ENCODE results near the gene NELL2.

Gene NELL2

DNA sequence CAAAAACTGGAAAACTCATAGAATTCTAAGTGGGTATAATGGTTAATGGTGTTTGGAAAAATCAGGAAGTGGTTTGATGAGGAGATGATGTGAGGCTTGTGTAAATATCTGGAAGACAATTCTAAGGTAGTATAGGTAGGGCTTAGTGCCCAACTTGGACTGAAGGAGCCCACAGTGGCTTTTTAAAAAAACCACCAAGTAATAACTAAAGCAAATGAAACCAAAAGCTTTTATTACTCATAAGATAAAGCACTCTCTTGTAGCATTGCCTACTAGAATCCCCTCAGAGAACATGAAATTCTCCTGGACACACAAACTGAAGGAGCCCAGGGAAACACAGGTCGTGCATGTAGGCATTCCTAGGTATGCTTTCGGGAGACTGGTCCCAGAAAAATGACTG lies 324.5 kb downstream of the NELL2 start:
- Mint-ChIP-seq H3K27ac (no peak overlapping the region), H3K27me3 (no peaks in the 10 kb centered on the region), H3K36me3 (ENCODE audit: low read depth) (peaks cover 15% of the 10 kb centered on the region), H3K4me1 (ENCODE audit: low read depth) (peaks cover 54% of the 10 kb centered on the region), H3K9me3 (no peaks in the 10 kb centered on the region), H3K4me3 (no peak overlapping the region)

DNA sequence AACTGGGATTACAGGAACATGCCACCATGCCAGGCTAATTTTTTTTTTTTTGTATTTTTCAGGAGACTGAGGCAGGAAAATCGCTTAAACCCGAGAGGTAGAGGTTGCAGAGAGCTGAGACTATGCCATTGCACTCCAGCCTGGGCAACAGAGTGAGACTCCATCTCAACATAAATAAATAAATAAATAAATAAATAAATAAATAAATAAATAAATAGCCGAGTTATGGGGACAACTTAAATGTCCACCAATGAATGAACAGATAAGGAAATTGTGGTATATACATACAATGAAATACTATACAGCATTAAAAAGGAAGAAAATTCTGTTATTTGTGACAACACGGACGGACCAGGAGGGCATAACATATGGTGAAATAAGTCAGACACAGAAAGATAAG lies 325.7 kb downstream of the NELL2 start:
- Mint-ChIP-seq H3K4me3 (no peak overlapping the region), H3K4me1 (ENCODE audit: low read depth) (peaks cover 64% of the 10 kb centered on the region), H3K36me3 (ENCODE audit: low read depth) (peaks cover 13% of the 10 kb centered on the region), H3K9me3 (no peaks in the 10 kb centered on the region), H3K27ac (no peak overlapping the region), H3K27me3 (no peaks in the 10 kb centered on the region)

DNA sequence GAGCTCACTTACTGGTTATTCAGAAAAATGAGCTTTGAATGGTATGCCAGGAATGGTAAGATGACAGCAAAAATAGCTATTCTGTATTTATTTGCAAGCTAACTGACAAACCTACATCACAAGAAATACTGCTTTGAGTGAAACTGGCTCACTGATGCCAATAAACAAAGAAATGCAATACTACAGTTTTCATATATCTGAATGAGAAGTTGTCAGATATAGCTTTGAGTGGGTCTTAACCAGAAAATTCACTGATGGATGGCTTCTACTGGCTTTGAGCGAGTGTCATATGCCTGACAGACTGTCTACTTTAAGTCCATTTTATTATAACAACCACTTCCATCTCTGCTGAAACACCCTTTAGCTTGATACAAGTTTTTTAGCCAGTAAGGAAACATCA lies 330.1 kb downstream of the NELL2 start:
- Mint-ChIP-seq H3K27ac (no peak overlapping the region), H3K4me1 (ENCODE audit: low read depth) (peaks cover 73% of the 10 kb centered on the region), H3K9me3 (no peaks in the 10 kb centered on the region), H3K27me3 (no peaks in the 10 kb centered on the region), H3K36me3 (ENCODE audit: low read depth) (peaks cover 5% of the 10 kb centered on the region), H3K4me3 (no peak overlapping the region)

DNA sequence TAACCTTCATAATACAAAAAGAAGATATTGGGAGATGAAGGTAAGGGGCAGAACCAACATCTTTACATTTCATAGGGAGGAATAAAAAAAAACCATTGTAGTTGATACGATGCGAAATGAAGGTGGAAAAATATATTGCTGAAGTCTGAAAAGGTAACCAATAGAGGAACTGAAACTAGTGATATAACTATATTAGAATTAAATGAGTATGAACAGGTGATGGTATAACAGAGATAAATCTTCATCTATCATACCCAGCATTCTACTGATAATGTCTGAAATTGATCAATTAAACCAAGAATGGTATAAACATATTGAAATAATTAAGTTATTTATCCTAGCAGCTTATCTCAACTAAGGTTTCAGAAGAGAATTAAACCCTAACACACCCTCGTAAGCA lies 332.1 kb downstream of the NELL2 start:
- no peak overlapping the region for H3K27ac Mint-ChIP-seq
- H3K36me3 Mint-ChIP-seq (ENCODE audit: low read depth), result no peaks in the 10 kb centered on the region
- H3K9me3 Mint-ChIP-seq, result no peaks in the 10 kb centered on the region
- H3K4me3 Mint-ChIP-seq, result no peak overlapping the region
- H3K4me1 Mint-ChIP-seq (ENCODE audit: low read depth), result peaks cover 59% of the 10 kb centered on the region
- no peaks in the 10 kb centered on the region for H3K27me3 Mint-ChIP-seq

DNA sequence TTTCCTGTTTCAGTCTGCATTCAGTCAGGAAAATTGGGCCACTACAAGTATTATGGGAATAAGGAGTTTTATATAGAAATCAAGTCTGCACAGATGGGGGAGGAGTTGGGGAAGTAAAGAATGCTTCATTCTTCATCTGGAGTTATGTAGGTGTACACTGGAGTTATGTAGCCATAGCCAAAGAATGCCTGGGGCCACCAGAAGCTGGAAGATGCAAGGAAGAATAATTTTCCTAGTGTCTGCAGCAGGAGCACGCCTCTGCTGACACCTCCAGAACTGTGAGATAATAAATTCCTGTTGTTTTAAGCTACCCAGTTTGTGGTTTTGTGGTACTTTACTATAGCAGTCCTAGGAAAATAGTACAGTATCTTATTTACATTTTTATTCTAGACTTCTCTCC lies 333.4 kb downstream of the NELL2 start:
- no peak overlapping the region for H3K4me3 Mint-ChIP-seq
- H3K36me3 Mint-ChIP-seq (ENCODE audit: low read depth), result no peaks in the 10 kb centered on the region
- H3K9me3 Mint-ChIP-seq, result no peaks in the 10 kb centered on the region
- no peaks in the 10 kb centered on the region for H3K27me3 Mint-ChIP-seq
- H3K27ac Mint-ChIP-seq, result no peak overlapping the region
- H3K4me1 Mint-ChIP-seq (ENCODE audit: low read depth), result peaks cover 46% of the 10 kb centered on the region

DNA sequence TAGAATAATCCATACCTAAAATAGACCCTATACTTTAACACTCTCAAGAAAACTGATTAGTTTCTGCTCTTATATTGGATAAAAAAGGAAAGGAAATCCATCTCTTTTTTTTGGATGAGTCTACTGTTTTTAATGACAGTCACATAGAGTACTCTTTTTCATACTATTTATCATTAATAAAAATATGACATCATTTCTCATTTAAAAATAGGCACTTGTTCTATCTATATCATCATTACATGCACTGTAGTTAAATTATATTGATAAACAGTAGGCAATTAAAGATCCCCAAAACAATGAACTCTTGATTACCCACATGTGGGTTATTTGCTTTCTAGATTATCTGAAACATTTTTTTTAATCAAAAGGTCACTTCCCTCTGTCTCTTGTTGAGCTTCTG lies 338.8 kb downstream of the NELL2 start:
- Mint-ChIP-seq H3K9me3 (no peaks in the 10 kb centered on the region), H3K4me1 (ENCODE audit: low read depth) (no peaks in the 10 kb centered on the region), H3K4me3 (no peak overlapping the region), H3K27me3 (no peaks in the 10 kb centered on the region), H3K27ac (no peak overlapping the region), H3K36me3 (ENCODE audit: low read depth) (no peaks in the 10 kb centered on the region)

DNA sequence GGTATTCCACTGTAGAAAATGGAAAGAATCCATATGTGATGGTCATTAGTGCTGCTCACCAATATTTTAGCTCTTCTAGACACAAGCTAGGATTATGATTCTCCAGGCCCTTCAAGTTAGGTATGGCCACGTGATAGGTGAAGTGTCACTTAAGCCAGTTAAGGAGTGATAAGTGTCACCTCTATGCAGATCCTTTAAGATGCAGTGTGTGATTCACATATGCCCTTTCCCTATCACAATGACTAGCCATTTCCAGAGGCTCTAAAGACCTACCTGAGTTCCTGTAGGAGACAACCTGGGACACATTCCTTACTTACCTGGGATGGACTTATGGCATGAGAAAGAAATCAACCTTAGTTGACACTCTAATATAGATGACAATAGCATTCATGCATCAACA lies 343.2 kb downstream of the NELL2 start:
- Mint-ChIP-seq H3K9me3 (no peaks in the 10 kb centered on the region), H3K27ac (peak overlapping the region; percentile 34), H3K4me3 (no peak overlapping the region), H3K36me3 (ENCODE audit: low read depth) (no peaks in the 10 kb centered on the region), H3K27me3 (no peaks in the 10 kb centered on the region), H3K4me1 (ENCODE audit: low read depth) (no peaks in the 10 kb centered on the region)

GRCh38 chr12:44531320-44531971 lies 344.7 kb downstream of the NELL2 start:
- Mint-ChIP-seq H3K4me3 (no peak overlapping the region), H3K27ac (no peak overlapping the region), H3K9me3 (no peaks in the 10 kb centered on the region), H3K4me1 (ENCODE audit: low read depth) (no peaks in the 10 kb centered on the region), H3K27me3 (no peaks in the 10 kb centered on the region), H3K36me3 (ENCODE audit: low read depth) (peaks cover 2% of the 10 kb centered on the region)

- no peaks in the 10 kb centered on the region for H3K4me1 Mint-ChIP-seq (ENCODE audit: low read depth)
- no peaks in the 10 kb centered on the region for H3K27me3 Mint-ChIP-seq
- H3K9me3 Mint-ChIP-seq, result no peaks in the 10 kb centered on the region
- H3K27ac Mint-ChIP-seq, result no peak overlapping the region
- H3K36me3 Mint-ChIP-seq (ENCODE audit: low read depth), result peaks cover 6% of the 10 kb centered on the region
- no peak overlapping the region for H3K4me3 Mint-ChIP-seq
These were observed 349.4 kb downstream of the NELL2 start for GRCh38 chr12:44526655-44527182.

- no peaks in the 10 kb centered on the region for H3K27me3 Mint-ChIP-seq
- H3K4me1 Mint-ChIP-seq (ENCODE audit: low read depth), result no peaks in the 10 kb centered on the region
- H3K36me3 Mint-ChIP-seq (ENCODE audit: low read depth), result peaks cover 8% of the 10 kb centered on the region
- H3K4me3 Mint-ChIP-seq, result no peak overlapping the region
- no peaks in the 10 kb centered on the region for H3K9me3 Mint-ChIP-seq
- no peak overlapping the region for H3K27ac Mint-ChIP-seq
These were observed 350.1 kb downstream of the NELL2 start for GRCh38 chr12:44525806-44526654.

GRCh38 chr12:44523828-44524227 lies 352.3 kb downstream of the NELL2 start:
- Mint-ChIP-seq H3K27ac (no peak overlapping the region), H3K27me3 (no peaks in the 10 kb centered on the region), H3K4me1 (ENCODE audit: low read depth) (no peaks in the 10 kb centered on the region)

DNA sequence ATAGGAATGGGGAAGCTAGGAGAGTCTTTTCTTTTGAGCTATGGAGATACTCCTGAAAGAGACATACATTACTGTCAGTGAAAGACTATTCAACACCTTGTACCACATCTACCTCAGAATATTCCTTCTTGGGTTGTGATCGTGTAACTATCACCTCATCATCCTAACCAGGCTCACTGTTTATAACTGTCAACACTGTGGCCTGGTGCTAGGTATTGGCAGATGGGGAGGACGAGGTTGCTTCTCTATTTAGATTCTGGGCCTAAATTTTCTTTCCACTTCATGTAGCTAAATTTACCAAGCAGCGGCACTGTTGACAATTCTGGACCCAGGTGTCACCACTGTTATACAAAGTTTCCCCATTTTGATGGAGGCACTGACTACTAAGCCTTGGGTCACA lies 354.4 kb downstream of the NELL2 start:
- Mint-ChIP-seq H3K27ac (no peak overlapping the region), H3K4me1 (ENCODE audit: low read depth) (no peaks in the 10 kb centered on the region), H3K9me3 (no peaks in the 10 kb centered on the region)

More at GRCh38 chr12:44523828-44524227, 352.3 kb downstream of the NELL2 start:
- Mint-ChIP-seq H3K9me3 (no peaks in the 10 kb centered on the region), H3K4me3 (no peak overlapping the region), H3K36me3 (ENCODE audit: low read depth) (peaks cover 8% of the 10 kb centered on the region)

GRCh38 chr12:44519931-44520330 lies 356.2 kb downstream of the NELL2 start:
- Mint-ChIP-seq H3K27ac (no peak overlapping the region), H3K36me3 (ENCODE audit: low read depth) (peaks cover 4% of the 10 kb centered on the region), H3K9me3 (no peaks in the 10 kb centered on the region), H3K4me3 (no peak overlapping the region), H3K27me3 (no peaks in the 10 kb centered on the region), H3K4me1 (ENCODE audit: low read depth) (no peaks in the 10 kb centered on the region)

More for the DNA sequence above, 354.4 kb downstream of the NELL2 start:
- H3K27me3 Mint-ChIP-seq, result no peaks in the 10 kb centered on the region
- peaks cover 8% of the 10 kb centered on the region for H3K36me3 Mint-ChIP-seq (ENCODE audit: low read depth)
- no peak overlapping the region for H3K4me3 Mint-ChIP-seq

- peaks cover 5% of the 10 kb centered on the region for H3K36me3 Mint-ChIP-seq (ENCODE audit: low read depth)
- H3K9me3 Mint-ChIP-seq, result no peaks in the 10 kb centered on the region
- H3K27me3 Mint-ChIP-seq, result no peaks in the 10 kb centered on the region
- H3K4me1 Mint-ChIP-seq (ENCODE audit: low read depth), result no peaks in the 10 kb centered on the region
- H3K4me3 Mint-ChIP-seq, result no peak overlapping the region
- H3K27ac Mint-ChIP-seq, result peak overlapping the region; percentile 39
These were observed 364.8 kb downstream of the NELL2 start for GRCh38 chr12:44511289-44511688.

GRCh38 chr12:44510510-44510909 lies 365.6 kb downstream of the NELL2 start:
- Mint-ChIP-seq H3K27me3 (no peaks in the 10 kb centered on the region), H3K4me1 (ENCODE audit: low read depth) (no peaks in the 10 kb centered on the region), H3K36me3 (ENCODE audit: low read depth) (peaks cover 5% of the 10 kb centered on the region), H3K4me3 (no peak overlapping the region), H3K9me3 (no peaks in the 10 kb centered on the region), H3K27ac (no peak overlapping the region)
